Measurements from ENCODE around the gene REEP5.
A peak's percentile ranks its signal among the peaks of the same experiment; 100 is the strongest.

Gene REEP5

GRCh38 chr5:112857866-112858265 lies 64.2 kb downstream of the REEP5 start:
- H3K4me3 ChIP-seq (ENCODE audit: low read depth, low read length): no peak overlapping the region
- DNase-seq (ENCODE audit: low read depth): no peak

GRCh38 chr5:112854651-112855050 lies 67.4 kb downstream of the REEP5 start:
- no peak overlapping the region for H3K4me3 ChIP-seq (ENCODE audit: low read depth, low read length)
- DNase-seq (ENCODE audit: low read depth): no peak

DNA sequence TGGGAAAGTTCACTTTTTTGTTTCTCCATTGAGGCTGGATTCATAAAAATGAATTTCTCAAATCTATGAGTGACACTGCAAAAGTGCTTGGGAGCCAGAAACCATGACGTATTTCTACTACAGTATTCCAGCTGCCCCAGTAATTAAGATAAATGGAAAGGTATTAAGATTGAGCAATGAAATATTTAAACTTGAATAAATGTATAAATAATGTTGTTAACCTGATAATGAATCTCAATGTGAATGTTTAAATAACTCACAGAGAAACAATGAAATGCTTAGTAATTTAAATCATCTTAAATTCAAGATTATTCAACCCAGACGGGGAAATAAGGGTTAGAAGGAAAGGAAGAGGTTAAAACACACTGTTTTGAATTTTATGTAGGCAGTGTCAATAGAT lies 72.1 kb downstream of the REEP5 start:
- no peak for DNase-seq (ENCODE audit: low read depth)
- H3K4me3 ChIP-seq (ENCODE audit: low read depth, low read length): no peak overlapping the region

- H3K4me3 ChIP-seq (ENCODE audit: low read depth, low read length): no peak overlapping the region
- peak; percentile 51 for DNase-seq (ENCODE audit: low read depth)
These were observed 73.8 kb downstream of the REEP5 start for GRCh38 chr5:112848116-112848811.

DNA sequence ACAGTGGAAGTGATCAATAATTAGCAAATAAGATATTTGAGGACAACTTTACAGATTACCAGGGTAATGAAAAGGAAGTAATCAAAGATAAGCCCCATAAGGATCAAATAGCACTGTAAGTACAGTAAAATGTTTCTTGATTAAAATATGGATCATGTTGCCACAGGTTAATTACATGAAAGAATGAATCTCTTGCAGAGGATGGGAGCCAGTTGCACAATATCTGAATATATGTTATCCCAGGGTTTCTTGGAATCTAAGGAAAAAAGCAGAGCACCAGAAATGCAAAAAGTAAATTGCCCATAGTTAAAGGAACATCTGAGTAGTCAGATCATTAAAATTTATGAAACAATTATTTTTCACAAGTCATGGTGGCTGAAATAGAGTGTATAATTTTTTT lies 74.7 kb downstream of the REEP5 start:
- no peak for DNase-seq (ENCODE audit: low read depth)
- H3K4me3 ChIP-seq (ENCODE audit: low read depth, low read length): no peak overlapping the region

DNA sequence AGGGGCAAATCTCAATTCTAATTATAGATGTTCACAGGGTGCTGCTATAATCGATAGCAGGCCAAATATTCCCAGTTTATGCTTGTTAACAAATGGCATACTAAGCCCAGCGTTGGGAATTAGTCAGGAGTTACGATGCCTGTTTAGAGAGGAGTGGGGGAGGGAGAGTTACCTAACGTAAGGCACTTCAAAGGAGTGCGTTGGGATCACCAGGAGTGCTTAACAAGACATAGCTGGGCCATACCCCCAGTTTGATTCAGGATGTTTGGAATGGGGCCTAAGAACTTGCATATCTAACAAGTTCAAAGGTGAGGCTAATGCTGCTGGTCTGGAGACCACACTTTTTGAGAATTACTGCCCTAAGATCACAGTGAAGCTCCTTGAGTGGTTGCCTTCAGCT lies 75.5 kb downstream of the REEP5 start:
- no peak for DNase-seq (ENCODE audit: low read depth)
- H3K4me3 ChIP-seq (ENCODE audit: low read depth, low read length): no peak overlapping the region

GRCh38 chr5:112844489-112844888 lies 77.5 kb downstream of the REEP5 start:
- no peak for DNase-seq (ENCODE audit: low read depth)
- H3K4me3 ChIP-seq (ENCODE audit: low read depth, low read length): no peak overlapping the region

DNA sequence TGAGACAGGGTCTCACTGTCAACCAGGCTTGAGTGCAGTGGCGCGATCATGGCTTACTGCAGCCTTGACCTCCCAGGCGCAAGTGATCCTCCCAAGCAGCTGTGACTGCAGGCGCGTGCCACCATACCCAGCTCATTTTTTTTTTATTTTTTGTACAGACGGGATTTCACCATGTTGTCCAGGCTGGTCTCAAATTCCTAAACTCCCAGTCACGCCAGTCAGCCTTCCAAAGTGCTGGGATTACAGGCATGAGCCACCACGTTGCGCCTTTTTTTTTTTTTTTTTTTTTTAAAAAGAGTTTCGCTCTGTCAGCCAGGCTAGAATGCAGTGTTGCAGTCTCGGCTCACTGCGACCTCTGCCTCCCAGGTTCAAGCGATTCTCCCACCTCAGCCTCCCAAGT lies 88.1 kb downstream of the REEP5 start:
- no peak for DNase-seq (ENCODE audit: low read depth)

DNA sequence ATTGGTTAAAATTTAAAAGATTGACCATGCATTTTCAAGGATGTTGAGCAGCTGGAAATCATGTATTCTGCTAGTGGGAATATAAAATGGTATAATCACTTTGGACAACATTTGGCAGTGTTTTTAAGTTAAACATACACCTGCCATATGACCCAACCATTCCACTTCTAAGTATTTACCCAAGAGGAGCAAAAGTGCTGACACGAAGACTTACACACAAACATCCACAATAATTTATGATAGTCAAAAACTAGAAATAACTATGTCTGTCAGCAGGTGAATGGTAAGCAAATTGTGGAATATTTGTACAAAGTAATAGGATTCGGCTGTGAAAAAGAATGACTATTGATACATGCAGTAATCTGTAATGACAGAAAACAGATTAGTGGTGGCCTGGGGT lies 91.6 kb downstream of the REEP5 start:
- no peak for DNase-seq (ENCODE audit: low read depth)
- H3K4me3 ChIP-seq (ENCODE audit: low read depth, low read length): no peak overlapping the region

More for the DNA sequence above, 88.1 kb downstream of the REEP5 start:
- no peak overlapping the region for H3K4me3 ChIP-seq (ENCODE audit: low read depth, low read length)
